Fibroblast of skin of back (primary cell): Measurements from ENCODE around the gene RBFOX1.

Experiments used
- DNase-seq: peaks from one replicate; pipeline ENCODE4 v3.0.0-alpha.2; 2013

RBFOX1 gene

DNA sequence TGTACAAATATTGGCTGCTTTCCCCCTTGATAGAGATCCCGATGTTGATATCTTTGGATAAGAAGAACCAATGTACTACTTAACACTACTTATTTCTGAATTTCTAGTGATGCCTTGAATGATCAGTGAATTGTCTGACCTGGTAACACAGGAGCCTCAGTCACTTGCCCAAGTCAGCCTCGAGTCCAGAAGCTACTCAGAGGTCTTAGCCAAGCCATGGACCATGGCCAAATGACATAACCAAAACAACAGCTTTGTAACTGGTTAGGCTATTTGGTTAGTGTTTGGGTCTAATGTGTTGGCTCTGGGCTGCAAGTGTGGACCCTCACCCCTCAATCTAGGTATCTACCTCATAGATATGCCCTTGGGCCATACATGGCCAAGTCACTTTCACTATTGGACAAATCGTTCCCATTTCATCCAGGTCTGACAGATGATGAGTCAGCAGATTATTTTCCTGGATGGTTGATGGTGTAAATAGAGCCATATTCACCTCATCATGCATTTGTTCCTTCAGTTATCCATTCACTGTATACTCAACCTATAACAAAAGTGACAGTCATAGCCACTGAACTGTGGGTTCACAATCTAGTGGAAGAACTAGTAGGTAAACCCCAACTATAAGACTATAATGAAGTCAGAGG, 3.5 kb downstream of the RBFOX1 start:
- no peak for DNase-seq

DNA sequence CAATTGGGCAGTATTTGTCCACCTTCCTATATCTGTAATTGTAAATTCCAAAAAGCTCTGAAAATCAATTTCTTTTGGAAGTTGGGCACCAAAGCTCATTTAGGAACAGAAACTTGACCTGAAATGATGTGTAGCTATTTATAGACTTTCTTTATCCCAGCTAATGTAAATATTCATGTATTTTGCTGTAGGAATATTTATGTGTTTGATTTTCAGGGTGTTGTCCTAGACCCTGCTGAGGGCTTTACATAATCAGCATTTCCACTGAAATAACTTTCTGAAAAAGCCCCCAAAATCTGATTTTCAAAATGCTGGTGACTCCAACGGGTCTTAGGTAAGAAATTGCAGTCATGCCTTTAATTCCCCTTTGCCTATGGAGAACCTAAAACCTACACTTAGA, 4.1 kb downstream of the RBFOX1 start:
- no peak for DNase-seq

GRCh38 chr16:7338826-7339225, 6.2 kb downstream of the RBFOX1 start:
- DNase-seq, result no peak

DNA sequence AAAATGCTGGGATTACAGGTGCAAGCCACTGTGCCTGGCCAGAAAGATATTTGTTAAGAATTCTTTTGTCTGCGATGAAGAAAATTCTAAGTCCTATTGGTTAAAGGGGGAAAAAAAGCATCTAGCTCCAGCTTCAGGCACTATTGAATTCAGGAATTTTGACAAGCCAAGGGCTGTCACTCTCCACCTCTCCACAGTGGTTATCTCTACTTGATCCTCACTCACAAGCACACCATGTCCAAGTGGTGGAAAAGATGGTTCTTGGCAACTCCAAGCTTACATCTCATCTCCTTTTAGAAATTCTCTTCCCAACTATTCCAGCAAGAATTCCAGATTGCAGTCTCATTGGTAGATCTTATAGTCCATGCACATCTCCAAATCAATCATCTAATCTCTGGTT, 7.1 kb downstream of the RBFOX1 start:
- DNase-seq, result no peak

DNA sequence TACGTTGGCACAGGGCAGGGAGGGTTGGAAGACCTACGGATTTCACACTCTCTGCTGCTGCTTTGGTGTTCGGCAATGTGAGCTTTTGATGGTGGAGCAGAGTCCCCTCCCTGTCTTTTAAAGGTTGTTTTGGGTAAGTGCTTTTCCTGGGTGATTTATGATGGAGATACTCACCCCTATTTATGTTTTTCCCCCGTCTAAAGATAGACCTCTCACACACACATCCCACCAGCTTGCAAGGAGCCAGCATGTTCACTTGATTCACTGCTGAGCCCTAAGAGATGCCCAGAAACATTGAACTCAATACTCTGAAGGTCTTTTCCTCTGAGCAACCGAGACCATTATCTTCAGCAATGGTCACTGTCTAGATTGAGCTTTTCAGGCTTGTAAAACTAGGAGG, 8.3 kb downstream of the RBFOX1 start:
- no peak for DNase-seq

DNA sequence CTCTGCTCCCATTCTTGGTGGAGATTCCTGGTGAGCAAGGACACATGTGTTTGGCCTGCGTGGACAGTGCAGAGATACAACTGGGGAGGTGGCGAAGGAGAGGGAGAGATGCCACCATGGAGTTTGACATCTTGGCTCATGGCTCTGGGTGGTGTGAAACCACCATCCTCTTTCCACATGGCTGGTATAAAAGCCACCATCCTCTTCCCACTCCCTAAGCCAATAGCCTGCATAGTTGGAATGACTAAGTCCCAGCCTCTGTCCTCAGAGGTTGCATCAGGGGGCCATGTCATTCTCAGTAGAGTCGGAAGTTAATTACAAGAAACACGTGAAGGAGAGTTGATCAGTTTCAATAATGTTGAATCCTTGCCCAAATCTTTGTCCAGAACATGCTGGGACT, 10.0 kb downstream of the RBFOX1 start:
- no peak for DNase-seq

DNA sequence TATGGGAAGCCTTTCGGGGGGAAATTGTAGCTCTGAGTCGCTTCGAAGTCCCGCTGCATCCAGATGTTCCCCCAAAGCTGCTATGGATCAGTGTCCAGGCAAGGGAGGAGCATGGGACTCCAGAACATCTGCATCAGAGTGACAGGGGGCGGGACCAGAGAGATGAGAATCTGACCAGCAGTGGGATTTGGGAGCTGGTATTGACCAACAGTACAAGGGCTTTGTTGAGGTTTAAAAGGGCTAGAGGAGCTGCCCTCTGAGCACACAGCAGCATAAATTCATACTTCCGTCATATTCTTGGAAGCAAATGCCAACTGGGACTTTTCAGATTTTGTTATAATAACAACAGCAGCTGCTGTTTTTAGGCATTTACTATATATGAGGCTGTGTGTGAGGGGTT, 10.6 kb downstream of the RBFOX1 start:
- DNase-seq, result no peak

DNA sequence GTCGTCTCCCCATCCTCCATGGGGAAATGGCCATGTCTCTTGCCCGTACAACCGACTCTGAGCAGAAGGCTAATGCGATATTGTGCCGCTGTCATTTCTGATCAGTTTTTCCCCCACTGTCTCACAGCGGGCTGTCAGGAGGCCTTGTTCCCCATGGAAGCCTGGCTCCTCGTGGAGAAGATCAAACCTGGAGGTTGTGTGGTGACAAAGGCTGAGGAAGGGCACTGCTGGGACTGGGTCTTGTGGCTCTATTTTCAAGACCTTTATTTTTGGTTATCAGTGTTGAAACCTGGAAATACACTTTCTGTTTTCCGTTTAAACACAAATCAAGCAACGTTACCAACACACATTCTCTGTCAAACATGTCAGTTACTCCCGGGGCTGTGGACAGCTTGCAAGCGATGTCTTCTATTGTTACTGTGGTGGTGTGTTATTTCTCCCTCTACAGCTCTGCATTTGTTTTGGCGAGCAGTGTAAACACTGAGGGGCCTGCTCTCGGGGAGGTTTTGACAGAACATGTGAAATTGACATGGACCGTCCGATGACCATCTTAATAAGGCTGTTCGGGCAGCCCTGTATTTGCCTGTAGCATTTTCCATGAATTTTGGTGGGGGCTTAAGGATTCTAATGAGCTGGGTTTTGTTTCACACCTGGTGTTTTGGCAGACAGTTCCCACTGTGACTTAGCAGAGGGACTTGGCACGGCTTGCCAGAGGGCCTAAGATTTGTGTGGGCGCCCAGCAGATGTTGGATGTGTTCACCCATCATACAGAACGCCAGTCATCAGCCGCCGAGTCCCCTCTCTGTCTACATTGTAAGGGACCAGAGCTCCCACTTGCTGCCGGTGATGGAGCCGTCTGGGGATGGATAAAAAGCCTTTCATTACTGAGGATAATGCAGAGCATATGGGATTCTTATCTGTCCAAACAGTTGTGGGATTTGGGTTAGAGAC, 12.5 kb downstream of the RBFOX1 start:
- DNase-seq, result no peak

DNA sequence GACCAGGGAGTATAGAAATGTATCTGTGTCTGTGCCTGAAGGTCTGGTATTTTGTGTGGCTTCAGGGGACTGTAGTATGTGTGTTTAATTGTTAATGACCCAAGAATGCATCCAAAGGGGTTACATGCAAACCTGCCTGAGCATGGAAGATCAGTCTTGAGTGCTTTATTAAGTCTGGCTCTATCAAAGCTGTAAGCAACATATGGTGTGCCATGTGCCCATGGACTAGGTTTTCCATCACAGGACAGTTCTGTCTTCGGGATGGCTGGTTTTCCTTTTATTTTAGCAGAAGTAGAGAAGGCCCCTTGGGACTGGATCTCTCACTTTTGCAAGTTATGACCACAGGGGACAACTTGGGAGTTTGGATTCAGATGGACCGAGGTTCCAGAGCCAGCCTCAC, 18.2 kb downstream of the RBFOX1 start:
- DNase-seq, result no peak

DNA sequence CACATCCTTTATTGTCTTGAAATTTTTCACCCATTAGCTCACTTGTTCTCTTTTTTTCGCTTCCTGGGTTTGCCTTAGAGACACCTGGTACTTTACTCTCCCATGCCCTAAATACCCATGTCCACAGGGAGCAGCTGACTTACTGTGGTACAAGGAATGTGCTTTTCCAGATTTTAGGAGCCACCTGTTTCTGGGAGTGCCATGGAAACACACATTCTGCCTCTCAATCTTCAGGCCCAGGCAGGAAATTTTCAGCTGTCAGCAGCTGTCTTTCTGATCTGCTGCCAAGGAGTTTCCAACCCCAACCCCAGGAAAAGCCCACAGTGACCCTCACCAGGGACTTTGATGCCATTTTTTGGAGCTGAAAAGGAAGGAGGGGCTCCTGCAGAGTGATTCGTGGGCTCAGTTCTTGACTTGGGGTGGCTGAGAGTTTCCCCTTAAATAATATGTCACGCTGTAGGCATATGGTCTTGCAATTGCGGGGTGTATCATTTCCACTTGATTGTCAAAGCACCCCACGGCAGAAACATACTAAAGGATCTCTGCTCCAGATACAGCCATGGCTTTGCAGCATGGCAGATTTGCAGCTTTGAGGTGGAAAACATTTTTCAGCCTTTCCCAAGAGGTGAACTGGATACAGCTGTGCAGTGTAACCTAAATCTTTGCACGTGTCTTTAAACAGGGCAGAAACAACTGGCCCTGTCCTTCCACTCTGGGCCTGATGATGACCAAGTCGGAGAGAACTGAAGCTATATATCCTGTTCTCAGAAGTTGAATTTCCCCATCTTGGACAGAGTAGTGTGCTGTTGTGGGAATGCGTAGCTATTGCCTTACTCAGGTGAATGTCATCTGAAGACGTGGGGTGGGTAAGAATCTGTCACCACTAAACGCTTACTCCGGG, 19.2 kb downstream of the RBFOX1 start:
- DNase-seq, result no peak

DNA sequence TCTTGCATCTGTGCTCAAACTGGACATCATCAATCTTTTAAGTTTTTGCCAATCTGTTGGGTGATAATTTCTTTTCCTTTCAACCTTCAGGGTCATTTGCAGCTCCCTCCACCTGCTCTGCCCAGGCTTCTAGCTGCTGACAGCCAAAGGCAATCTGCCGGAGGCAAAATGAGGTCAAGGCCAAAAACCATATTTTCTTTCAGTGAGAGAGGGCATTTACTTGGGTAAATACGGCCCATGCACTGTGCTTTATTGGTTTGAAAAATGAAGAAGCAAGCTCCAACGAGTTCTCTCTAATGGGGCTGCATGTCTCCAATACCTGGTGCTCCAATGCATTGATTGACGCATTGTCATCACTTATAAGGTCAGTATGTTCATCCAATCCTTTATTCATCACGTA, 23.1 kb downstream of the RBFOX1 start:
- no peak for DNase-seq

GRCh38 chr16:7361416-7362129, 28.9 kb downstream of the RBFOX1 start:
- no peak for DNase-seq

- DNase-seq, result no peak
These were observed 29.6 kb downstream of the RBFOX1 start for GRCh38 chr16:7362231-7362630.

GRCh38 chr16:7363422-7364417, 31.1 kb downstream of the RBFOX1 start:
- no peak for DNase-seq

GRCh38 chr16:7366041-7366440, 33.4 kb downstream of the RBFOX1 start:
- DNase-seq, result no peak

GRCh38 chr16:7366993-7367880, 34.6 kb downstream of the RBFOX1 start:
- DNase-seq, result no peak

DNA sequence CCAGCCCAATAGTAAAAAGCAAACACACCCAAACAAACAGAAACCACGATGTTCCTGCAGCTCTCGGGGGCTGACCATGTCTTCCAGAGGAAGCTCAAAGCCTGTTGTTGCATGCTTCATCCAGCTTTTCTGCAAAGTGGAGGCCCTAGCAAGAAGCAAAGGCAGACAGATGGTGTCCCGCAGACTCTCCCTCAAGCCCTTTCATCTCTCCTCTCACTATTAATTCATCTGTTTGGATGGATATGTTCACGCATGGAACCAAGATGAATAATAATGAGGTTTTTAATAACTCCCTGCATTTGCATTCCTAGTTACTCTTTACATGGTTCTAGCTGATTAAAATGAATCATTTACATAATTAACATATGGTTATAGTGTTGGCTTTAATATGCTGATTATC, 36.6 kb downstream of the RBFOX1 start:
- DNase-seq, result no peak

- DNase-seq, result no peak
These were observed 39.5 kb downstream of the RBFOX1 start for GRCh38 chr16:7372095-7372494.

- no peak for DNase-seq
These were observed 41.1 kb downstream of the RBFOX1 start for GRCh38 chr16:7373776-7374175.

GRCh38 chr16:7374614-7375174, 42.0 kb downstream of the RBFOX1 start:
- DNase-seq, result no peak
